HG03520 (cell line): Measurements from ENCODE around the gene ARID1B.

Experiments used
- ATAC-seq: cut with Tn5 transposase; IDR thresholded peaks from one replicate; pipeline ENCODE4 v1.9.1; 2021; ENCODE audit warnings: mild to moderate bottlenecking, moderate library complexity; ENCODE audit not compliant: unreplicated experiment

The ARID1B gene

GRCh38 chr6:156776840-156777576 is at the start of gene ARID1B:
ARID1B (plus strand) TSS chr6:156777378; CDS start chr6:156777681, 303 bp downstream.
- peak; percentile 40 for ATAC-seq

- ATAC-seq: no peak
Observed at GRCh38 chr6:156727715-156728385, 49.3 kb upstream of the ARID1B start.

DNA sequence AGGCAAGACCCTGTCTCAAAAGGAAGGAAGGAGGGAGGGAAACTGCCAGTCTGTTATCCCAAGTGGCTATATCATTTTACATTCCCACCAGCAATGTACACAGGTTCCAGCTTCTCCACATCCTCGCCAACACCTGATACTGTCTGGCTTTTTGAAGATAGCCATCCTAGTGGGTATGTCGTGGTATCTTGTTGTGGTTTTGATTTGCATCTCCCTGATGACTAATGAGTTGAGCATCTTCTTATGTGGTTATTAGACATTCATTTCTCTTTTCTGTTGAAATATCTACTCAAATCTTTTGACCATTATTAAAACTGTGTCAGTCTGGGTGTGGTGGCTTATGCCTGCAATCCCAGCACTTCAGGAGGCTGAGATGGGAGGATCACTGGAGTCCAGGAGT is 47.9 kb upstream of the ARID1B start:
- ATAC-seq: no peak

DNA sequence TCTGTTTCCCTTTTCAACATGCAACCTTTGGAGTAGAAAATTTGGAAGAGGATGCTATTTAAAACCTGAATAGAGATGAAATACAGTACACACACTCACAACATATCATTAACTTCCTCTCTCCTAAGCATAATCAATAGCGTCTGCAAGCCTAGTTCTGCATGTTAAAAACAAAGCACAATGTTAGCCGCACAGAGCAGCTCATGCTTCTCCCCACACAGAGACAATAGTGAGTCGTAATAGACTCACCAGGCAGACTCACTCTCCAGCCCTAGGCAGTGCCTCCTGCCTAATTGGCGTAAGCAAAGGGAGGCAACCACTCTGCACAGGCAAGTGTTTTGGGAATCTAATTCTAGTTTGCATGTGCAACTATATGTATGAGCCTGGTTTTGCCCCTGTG is 45.8 kb upstream of the ARID1B start:
- no peak for ATAC-seq

DNA sequence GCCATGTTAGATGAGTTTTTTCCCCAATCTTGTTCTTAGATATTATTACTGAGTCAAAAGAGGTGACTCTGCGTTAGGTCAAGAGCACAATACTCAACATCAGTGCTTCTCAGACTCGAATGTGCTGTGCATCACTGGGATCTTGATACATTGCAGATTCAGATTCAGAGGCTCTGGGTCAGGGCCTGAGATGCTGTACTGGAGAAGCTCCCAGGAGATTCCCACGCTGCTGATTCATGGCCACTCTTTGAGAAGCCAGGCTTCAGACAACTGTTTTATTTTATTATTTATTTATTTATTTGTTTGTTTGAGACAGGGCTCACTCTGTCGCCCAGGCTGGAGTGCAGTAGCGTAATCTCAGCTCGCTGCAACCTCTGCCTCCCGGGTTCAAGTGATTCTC is 41.4 kb upstream of the ARID1B start:
- ATAC-seq: no peak

GRCh38 chr6:156740604-156741003 is 36.6 kb upstream of the ARID1B start:
- no peak for ATAC-seq

GRCh38 chr6:156741287-156742073 is 35.7 kb upstream of the ARID1B start:
- no peak for ATAC-seq

DNA sequence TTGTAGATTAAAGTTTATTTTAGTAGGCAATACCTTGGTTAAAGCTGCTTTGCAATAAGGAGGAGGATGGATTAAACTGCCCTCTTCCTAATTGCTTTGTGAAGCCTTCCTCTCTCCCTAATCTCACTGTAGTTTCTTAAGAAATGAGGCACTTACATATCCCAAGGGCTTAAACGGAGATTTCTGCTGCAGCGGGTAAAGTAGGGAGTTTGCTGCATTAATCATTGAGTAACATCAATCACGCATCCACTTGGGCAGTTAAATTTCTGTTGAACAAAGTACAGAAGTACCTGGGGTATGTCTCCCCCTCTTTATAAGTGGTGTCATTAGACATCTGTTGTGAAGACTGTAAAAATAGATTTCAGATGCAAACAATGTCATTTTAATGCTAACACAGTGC is 29.5 kb upstream of the ARID1B start:
- ATAC-seq: no peak

DNA sequence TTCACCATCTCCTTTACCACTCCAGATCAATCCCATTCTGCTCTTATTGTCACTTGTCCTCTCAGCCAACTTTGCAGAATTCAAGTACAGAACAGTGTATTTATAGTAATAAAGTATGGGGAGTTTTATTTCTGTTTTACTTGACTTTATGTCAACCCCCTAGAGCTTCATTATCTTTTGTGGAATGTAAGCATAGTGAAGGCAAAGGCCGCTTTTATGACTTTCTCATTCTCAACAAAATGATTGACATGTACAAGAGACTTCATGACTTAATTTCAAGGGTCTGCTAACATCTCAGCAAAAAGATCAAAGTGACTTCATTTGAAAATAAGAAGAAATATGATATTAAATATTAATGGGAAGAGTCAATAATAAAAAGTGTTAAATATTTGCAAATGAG is 28.7 kb upstream of the ARID1B start:
- ATAC-seq: no peak

GRCh38 chr6:156752666-156753301 is 24.4 kb upstream of the ARID1B start:
- ATAC-seq: peak; percentile 60

DNA sequence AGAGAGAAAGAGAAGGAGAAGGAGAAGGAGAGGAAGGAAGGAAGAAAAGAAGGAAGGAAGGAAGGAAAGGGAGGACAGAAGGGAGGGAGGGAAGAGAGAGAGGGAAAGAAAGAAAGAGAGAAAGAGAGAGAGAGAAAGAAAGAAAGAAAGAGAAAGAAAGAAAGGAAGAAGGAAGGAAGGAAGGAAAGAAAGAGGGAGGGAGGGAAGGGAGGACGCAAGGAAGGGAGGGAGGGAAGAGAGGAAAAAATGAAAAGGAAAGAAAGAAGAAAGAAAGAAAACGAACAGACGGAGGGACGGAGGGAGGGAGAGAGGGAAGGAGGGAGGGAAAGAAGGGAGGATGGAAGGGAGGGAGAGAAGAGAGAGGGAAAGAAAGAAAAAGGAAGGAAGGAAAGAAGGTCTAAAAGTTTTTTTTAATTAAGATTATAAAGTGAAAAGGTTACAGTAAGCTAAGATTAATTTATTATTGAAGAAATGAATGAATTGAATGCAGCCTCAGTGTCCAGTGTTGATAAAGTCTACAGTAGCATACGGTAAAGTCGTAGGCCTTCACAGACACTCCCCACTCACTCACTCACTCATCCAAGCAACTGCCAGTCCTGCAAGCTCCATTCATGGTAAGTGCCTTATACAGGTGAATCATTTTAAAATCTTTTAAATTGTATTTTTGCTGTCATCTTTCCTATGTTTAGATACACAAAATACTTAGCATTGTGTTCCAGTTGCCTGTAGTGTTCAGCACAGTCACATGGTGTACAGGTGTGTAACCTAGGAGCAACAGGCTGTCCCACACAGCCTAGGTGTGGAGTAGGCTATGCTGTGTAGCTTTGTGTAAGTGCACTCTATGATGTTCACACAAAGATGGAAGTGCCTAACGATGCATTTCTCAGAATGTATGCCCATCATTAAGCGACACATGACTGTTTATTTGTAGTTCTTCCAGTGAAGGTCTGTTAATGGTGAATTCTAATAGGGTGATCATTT is 20.3 kb upstream of the ARID1B start:
- no peak for ATAC-seq

GRCh38 chr6:156757849-156758248 is 19.3 kb upstream of the ARID1B start:
- ATAC-seq: no peak

DNA sequence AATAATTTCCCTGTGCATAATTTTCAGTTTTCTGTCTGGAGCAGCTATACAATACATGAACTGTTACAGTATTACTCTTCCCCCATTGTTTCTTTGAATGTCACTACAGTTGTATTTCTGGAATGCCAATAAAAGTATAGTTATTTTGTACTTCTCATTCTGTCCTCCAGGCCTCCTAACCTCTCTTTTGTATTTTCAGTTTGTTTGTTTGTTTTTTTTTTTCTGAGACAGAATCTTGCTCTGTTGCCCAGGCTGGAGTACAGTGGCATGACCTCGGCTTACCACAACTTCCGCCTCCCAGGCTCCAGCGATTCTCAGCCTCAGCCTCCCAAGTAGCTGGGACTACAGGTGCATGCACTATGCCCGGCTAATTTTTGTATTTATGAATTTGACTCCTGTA is 16.8 kb upstream of the ARID1B start:
- no peak for ATAC-seq

GRCh38 chr6:156762547-156762946 is 14.6 kb upstream of the ARID1B start:
- ATAC-seq: no peak

GRCh38 chr6:156765117-156765516 is 12.1 kb upstream of the ARID1B start:
- ATAC-seq: no peak

DNA sequence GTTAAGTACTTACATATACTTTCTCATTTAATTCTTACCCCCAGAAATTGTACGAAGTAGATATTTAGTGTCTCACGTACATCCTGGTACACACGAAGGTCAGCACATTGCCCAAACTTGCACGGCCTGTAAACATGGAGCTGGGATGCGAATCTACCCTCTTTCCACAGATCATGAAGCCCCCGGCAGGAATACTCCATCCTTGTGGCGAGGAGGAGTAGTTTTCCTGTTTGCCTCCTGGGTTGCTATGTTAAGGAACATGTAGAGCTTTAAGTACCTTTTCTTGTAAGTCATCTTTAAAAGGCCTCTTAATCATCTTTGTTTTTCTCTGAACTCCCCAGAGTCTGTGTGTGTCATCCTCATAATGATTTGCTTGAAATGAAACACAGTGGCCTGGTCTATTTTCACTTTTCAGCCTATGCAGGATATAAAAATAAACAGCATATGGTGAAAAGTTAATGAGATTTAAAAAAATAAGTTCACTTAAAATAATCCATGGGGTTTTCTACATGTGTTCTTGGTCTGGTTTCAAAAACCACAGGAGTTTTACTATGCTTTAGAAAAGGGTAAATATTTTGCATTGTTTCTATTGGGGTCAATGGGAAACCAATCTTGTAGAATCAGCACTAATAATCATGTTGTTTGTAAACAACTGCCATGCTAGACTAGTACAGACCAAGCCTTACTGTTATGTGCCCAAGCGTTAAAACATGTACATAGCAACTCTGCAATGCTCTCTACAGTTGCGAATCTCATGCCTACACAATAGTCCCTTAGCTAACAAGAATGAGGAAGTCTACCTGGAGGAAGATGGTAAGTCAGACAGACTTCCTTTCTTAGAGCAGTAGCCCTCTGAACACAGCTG is 9.3 kb upstream of the ARID1B start:
- peak; percentile 94 for ATAC-seq

DNA sequence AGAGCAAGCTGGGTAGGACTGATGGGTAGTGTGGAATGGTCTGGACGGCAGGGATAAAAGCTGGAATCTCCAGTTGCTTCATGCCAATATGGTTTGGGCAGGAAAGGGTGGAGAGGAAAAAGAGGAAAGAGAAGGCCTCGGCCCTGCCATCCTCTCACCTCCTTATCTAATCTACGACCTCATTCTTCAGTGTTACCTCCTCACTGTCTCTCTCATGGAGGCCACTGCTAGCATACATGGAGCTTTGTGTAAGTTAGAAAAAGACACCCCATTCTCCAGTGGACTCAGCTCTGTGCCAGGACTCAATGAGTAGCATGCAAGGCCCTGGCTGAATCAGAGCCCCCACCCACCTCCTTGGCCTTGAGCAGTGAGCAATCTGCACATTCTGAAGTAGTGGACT is 6.1 kb upstream of the ARID1B start:
- no peak for ATAC-seq

GRCh38 chr6:156771761-156772160 is 5.4 kb upstream of the ARID1B start:
- no peak for ATAC-seq

DNA sequence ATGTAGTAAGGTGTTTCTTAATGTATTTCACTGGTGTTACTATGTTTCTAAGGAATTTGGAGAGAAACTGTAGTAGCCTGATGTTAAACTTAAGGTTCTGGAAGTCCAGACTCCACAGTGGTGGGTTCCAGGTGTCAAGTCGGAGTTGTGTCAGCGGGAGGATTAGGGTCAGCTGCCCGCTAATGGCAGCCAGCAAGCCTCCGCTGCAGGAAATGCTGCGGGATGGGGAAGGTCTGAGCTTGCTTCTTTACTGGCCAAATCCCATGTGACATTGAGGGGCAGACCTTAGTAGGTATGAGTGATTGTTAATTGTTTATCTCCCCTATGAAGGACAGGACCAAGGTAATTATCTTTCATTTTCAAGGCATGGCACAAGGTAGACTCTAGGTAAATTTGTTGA is 3.7 kb upstream of the ARID1B start:
- no peak for ATAC-seq
